ENCODE measurements around the gene RFTN2. TPM values are rescaled to one million over a fixed set of nuclear protein-coding genes. Genes with fewer than 3 reads are reported as not detected.

The RFTN2 gene
- total RNA-seq, 2 experiments from 2014 or later, result not detected

DNA sequence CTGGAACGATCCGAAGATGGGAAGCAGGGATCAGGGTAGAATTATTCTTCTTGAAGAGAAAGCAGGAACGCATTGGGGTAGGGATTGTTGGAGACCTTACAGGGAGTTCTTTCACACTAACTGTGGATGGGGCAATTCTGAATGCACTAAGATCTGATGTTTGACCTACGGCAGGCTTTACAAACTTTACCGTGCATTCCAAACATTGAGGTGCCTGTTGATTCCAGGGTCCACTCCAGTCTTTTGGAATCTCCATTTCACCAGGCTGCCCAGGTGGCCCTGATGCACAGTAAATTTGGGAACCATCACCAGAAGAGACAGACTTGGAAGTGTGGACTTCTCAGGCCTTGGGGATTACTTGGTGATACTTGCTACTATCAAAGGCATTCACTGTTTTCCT is 76.9 kb downstream of the RFTN2 start:
- intact Hi-C loops (cut with micrococcal nuclease; ENCODE audit: unreplicated experiment), result no loop called here
- Histone ChIP-seq H3K79me2 (ENCODE audit: insufficient read depth, low read depth, low read length) (no peaks in the 10 kb centered on the region), H3K9me2 (ENCODE audit: insufficient read depth, low read length) (no peaks in the 10 kb centered on the region), H3K9me3 (ENCODE audit: low read length) (no peaks in the 10 kb centered on the region), H3K4me1 (ENCODE audit: insufficient read depth, low read length, poor library complexity, severe bottlenecking) (no peaks in the 10 kb centered on the region), H3K27ac (ENCODE audit: low read depth, low read length, poor library complexity, severe bottlenecking) (no peak overlapping the region), H3K4me3 (ENCODE audit: low read depth, low read length, poor library complexity, severe bottlenecking) (no peak overlapping the region), H4K20me1 (ENCODE audit: insufficient read depth, low read length) (no peaks in the 10 kb centered on the region), H3K4me2 (ENCODE audit: low read length) (no peak overlapping the region), H3K36me3 (ENCODE audit: insufficient read depth, low read length) (no peaks in the 10 kb centered on the region), H2AFZ (ENCODE audit: low read length) (no peak overlapping the region)
- no peak for TF ChIP-seq EZH2phosphoT487 (IDR thresholded peaks at IDR 0.05; ENCODE audit: borderline replicate concordance, low read depth, low read length)
- TF ChIP-seq, protein P1, sequence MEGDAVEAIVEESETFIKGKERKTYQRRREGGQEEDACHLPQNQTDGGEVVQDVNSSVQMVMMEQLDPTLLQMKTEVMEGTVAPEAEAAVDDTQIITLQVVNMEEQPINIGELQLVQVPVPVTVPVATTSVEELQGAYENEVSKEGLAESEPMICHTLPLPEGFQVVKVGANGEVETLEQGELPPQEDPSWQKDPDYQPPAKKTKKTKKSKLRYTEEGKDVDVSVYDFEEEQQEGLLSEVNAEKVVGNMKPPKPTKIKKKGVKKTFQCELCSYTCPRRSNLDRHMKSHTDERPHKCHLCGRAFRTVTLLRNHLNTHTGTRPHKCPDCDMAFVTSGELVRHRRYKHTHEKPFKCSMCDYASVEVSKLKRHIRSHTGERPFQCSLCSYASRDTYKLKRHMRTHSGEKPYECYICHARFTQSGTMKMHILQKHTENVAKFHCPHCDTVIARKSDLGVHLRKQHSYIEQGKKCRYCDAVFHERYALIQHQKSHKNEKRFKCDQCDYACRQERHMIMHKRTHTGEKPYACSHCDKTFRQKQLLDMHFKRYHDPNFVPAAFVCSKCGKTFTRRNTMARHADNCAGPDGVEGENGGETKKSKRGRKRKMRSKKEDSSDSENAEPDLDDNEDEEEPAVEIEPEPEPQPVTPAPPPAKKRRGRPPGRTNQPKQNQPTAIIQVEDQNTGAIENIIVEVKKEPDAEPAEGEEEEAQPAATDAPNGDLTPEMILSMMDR (conservative IDR thresholded peaks at IDR 0.05; ENCODE audit: low read length), result no peak
- ChIA-PET POLR2A (no interaction called here), CTCF (ENCODE audit: unreplicated experiment) (no interaction called here)
- DNase-seq (ENCODE audit: low spot score), result no peak
- BruUV-seq (replicated peaks), result no TSS peak

DNA sequence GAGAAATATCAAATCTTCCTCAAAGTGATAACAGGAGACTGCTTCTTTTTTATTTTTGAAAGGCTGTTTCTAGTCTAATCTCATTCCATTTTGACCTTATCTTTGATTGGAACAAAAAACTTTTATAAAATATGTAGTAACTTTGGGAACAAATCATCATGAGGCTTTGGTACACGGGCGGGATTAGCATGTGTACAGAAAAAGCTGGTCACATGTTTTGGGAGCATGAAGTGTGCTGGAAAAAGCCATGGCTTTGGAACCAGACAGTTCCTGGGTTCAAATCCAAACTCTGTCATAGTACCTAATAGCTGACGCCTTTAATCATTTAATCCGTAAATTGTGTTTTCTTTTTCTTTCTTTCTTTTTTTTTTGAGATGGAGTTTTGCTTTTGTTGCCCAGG is 78.2 kb downstream of the RFTN2 start:
- Histone ChIP-seq H3K36me3 (ENCODE audit: insufficient read depth, low read length) (no peaks in the 10 kb centered on the region), H3K4me2 (ENCODE audit: low read length) (no peak overlapping the region), H3K4me3 (ENCODE audit: low read depth, low read length, poor library complexity, severe bottlenecking) (no peak overlapping the region), H3K27ac (ENCODE audit: low read depth, low read length, poor library complexity, severe bottlenecking) (no peak overlapping the region), H3K9me3 (ENCODE audit: low read length) (no peaks in the 10 kb centered on the region), H3K79me2 (ENCODE audit: insufficient read depth, low read depth, low read length) (no peaks in the 10 kb centered on the region), H2AFZ (ENCODE audit: low read length) (no peak overlapping the region), H4K20me1 (ENCODE audit: insufficient read depth, low read length) (no peaks in the 10 kb centered on the region), H3K4me1 (ENCODE audit: insufficient read depth, low read length, poor library complexity, severe bottlenecking) (no peaks in the 10 kb centered on the region), H3K9me2 (ENCODE audit: insufficient read depth, low read length) (no peaks in the 10 kb centered on the region)
- ChIA-PET CTCF (ENCODE audit: unreplicated experiment) (no interaction called here), POLR2A (no interaction called here)
- DNase-seq (ENCODE audit: low spot score), result no peak
- intact Hi-C loops (cut with micrococcal nuclease; ENCODE audit: unreplicated experiment), result no loop called here
- BruUV-seq (replicated peaks), result no TSS peak
- TF ChIP-seq EZH2phosphoT487 (IDR thresholded peaks at IDR 0.05; ENCODE audit: borderline replicate concordance, low read depth, low read length), result no peak
- TF ChIP-seq, protein P1 (conservative IDR thresholded peaks at IDR 0.05; ENCODE audit: low read length), result no peak

DNA sequence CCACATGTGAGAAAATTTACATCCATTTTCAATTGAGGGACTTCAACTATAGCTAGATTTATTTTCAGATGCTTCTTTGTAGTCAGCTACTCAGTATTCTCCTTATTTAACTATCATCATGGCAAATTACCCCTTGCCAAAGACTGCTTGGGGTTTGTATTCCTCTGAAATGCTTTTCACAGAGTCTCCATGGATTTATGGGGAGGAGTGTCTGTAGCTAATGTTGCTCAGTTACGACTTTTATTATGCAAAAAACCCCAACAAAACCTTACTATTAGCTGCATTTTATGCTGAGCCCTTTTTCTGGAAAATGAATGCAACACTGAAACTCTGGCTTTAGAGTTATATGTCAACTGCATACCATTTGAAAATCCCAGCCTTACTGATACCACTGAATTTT is 78.6 kb downstream of the RFTN2 start:
- no peaks in the 10 kb centered on the region for H3K9me3 ChIP-seq (ENCODE audit: low read length)
- no peaks in the 10 kb centered on the region for H3K79me2 ChIP-seq (ENCODE audit: insufficient read depth, low read depth, low read length)
- no peak for DNase-seq (ENCODE audit: low spot score)
- no peak overlapping the region for H3K4me3 ChIP-seq (ENCODE audit: low read depth, low read length, poor library complexity, severe bottlenecking)
- H3K4me1 ChIP-seq (ENCODE audit: insufficient read depth, low read length, poor library complexity, severe bottlenecking), result no peaks in the 10 kb centered on the region
- TF ChIP-seq, protein P1 (conservative IDR thresholded peaks at IDR 0.05; ENCODE audit: low read length), result no peak
- no peak for TF ChIP-seq EZH2phosphoT487 (IDR thresholded peaks at IDR 0.05; ENCODE audit: borderline replicate concordance, low read depth, low read length)
- H2AFZ ChIP-seq (ENCODE audit: low read length), result no peak overlapping the region
- no peaks in the 10 kb centered on the region for H4K20me1 ChIP-seq (ENCODE audit: insufficient read depth, low read length)
- ChIA-PET CTCF (ENCODE audit: unreplicated experiment) (no interaction called here), POLR2A (no interaction called here)
- no peak overlapping the region for H3K4me2 ChIP-seq (ENCODE audit: low read length)
- intact Hi-C loops (cut with micrococcal nuclease; ENCODE audit: unreplicated experiment), result no loop called here
- H3K27ac ChIP-seq (ENCODE audit: low read depth, low read length, poor library complexity, severe bottlenecking), result no peak overlapping the region
- BruUV-seq (replicated peaks), result no TSS peak
- no peaks in the 10 kb centered on the region for H3K36me3 ChIP-seq (ENCODE audit: insufficient read depth, low read length)
- no peaks in the 10 kb centered on the region for H3K9me2 ChIP-seq (ENCODE audit: insufficient read depth, low read length)
